Mammary epithelial cell (primary cell): ENCODE measurements around the gene SERPINA7.

Experiments used
- CTCF ChIP-seq, 2 donors: IDR thresholded peaks in 1 of 2; conservative IDR thresholded peaks in 1 of 2; 2 replicates each; pipeline ENCODE4 v1.5.1; 2011 to 2012; ENCODE audit warnings: inconsistent platforms in 2 of 2, low read length in 2 of 2, mild to moderate bottlenecking in 2 of 2, control low read depth in 1 of 2, low read depth in 1 of 2; ENCODE audit not compliant: insufficient read depth in 1 of 2; ENCODE audit errors: extremely low read depth in 1 of 2
- EZH2 ChIP-seq: IDR thresholded peaks from 2 replicates; pipeline ENCODE4 v1.6.1; 2012; ENCODE audit warnings: low read length, inconsistent platforms, borderline replicate concordance

DNA sequence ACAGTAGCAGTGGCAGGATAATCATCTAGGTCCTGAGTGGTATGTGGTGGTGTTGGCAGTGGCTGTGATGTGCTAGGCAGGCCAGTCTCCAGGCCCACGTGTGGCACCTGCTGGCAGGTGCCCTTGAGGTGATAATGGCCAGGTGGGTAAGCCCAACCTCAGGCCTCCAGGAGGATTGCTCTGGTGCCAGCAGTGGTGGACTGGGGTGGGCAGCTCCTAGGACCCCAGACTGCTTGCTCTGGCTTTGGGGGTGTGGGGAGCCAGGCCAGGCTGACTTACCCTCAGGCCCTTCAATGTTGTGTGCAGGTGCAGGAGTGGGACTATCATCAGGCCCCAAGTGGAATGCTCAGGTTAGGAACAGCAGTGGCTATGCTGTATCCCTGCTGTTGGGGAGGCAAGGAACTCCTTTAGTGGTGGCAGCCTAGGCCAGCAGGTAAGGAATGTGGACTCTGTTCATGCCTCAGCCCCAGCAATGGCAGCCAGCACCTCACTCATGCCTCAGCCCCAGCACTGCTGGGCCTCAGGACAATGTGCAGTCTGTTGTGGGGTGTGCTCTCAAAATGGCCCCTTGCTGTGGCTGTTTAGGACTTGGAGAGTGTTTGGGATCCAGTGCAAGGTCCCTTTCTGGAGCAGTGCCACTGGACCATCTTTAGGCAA is 24.3 kb downstream of the SERPINA7 start:
- TF ChIP-seq CTCF (conservative IDR thresholded peaks at IDR 0.05 in 1 of 2, IDR thresholded peaks at IDR 0.05 in 1 of 2; ENCODE audit: extremely low read depth in 1 of 2, insufficient read depth in 1 of 2, low read depth in 1 of 2, low read length in 2 of 2) (no peak), EZH2 (no peak)
